ENCODE results near the gene GSN.

The GSN gene

GRCh38 chr9:121266906-121267650, 884 bp upstream of the GSN start:
- Histone ChIP-seq H3K9me3 (ENCODE audit: low read depth, low read length) (no peaks in the 10 kb centered on the region), H3K9ac (ENCODE audit: insufficient read length) (no peak overlapping the region), H3K4me3 (no peak overlapping the region; the same call in 1 of the 2 replicates), H3K27ac (no peak overlapping the region), H3K36me3 (ENCODE audit: insufficient read depth, low read length) (no peaks in the 10 kb centered on the region)
- no peak for DNase-seq (ENCODE audit: low read depth, low spot score)
- TF ChIP-seq EZH2 (IDR thresholded peaks at IDR 0.05) = no peak
- no peak for TF ChIP-seq FOXP2 (optimal IDR thresholded peaks at IDR 0.05; ENCODE audit: control extremely low read depth, extremely low read length, insufficient read depth)
- TF ChIP-seq POLR2AphosphoS5 (IDR thresholded peaks at IDR 0.05; ENCODE audit: borderline replicate concordance, low read depth, low read length) = no peak

- TF ChIP-seq FOXP2 (optimal IDR thresholded peaks at IDR 0.05; ENCODE audit: control extremely low read depth, extremely low read length, insufficient read depth) = no peak
- TF ChIP-seq POLR2AphosphoS5 (IDR thresholded peaks at IDR 0.05; ENCODE audit: borderline replicate concordance, low read depth, low read length) = no peak
- TF ChIP-seq EZH2 (IDR thresholded peaks at IDR 0.05) = no peak
- Histone ChIP-seq H3K9ac (ENCODE audit: insufficient read length) (no peak overlapping the region), H3K27ac (no peak overlapping the region), H3K4me3 (peak overlapping the region; percentile 77), H3K9me3 (ENCODE audit: low read depth, low read length) (no peaks in the 10 kb centered on the region), H3K36me3 (ENCODE audit: insufficient read depth, low read length) (no peaks in the 10 kb centered on the region)
- no peak for DNase-seq (ENCODE audit: low read depth, low spot score)
Observed at GRCh38 chr9:121268598-121268850, 562 bp downstream of the GSN start.

- Histone ChIP-seq H3K27ac (no peak overlapping the region), H3K4me3 (no peak overlapping the region), H3K9me3 (ENCODE audit: low read depth, low read length) (no peaks in the 10 kb centered on the region), H3K36me3 (ENCODE audit: insufficient read depth, low read length) (no peaks in the 10 kb centered on the region), H3K9ac (ENCODE audit: insufficient read length) (no peak overlapping the region)
- no peak for DNase-seq (ENCODE audit: low read depth, low spot score)
- no peak for TF ChIP-seq EZH2 (IDR thresholded peaks at IDR 0.05)
- no peak for TF ChIP-seq FOXP2 (optimal IDR thresholded peaks at IDR 0.05; ENCODE audit: control extremely low read depth, extremely low read length, insufficient read depth)
- no peak for TF ChIP-seq POLR2AphosphoS5 (IDR thresholded peaks at IDR 0.05; ENCODE audit: borderline replicate concordance, low read depth, low read length)
Observed at GRCh38 chr9:121268851-121269641, 1.1 kb downstream of the GSN start.

- H3K4me3 ChIP-seq = no peak overlapping the region
- H3K27ac ChIP-seq = no peak overlapping the region
- no peaks in the 10 kb centered on the region for H3K9me3 ChIP-seq (ENCODE audit: low read depth, low read length)
- H3K9ac ChIP-seq (ENCODE audit: insufficient read length) = no peak overlapping the region
- H3K36me3 ChIP-seq (ENCODE audit: insufficient read depth, low read length) = no peaks in the 10 kb centered on the region
- TF ChIP-seq EZH2 (IDR thresholded peaks at IDR 0.05) (no peak), FOXP2 (optimal IDR thresholded peaks at IDR 0.05; ENCODE audit: control extremely low read depth, extremely low read length, insufficient read depth) (no peak), POLR2AphosphoS5 (IDR thresholded peaks at IDR 0.05; ENCODE audit: borderline replicate concordance, low read depth, low read length) (no peak)
- DNase-seq (ENCODE audit: low read depth, low spot score) = no peak
Observed at GRCh38 chr9:121269642-121270254, 1.8 kb downstream of the GSN start.

- no peak overlapping the region for H3K9ac ChIP-seq (ENCODE audit: insufficient read length)
- no peaks in the 10 kb centered on the region for H3K36me3 ChIP-seq (ENCODE audit: insufficient read depth, low read length)
- H3K27ac ChIP-seq = no peak overlapping the region
- TF ChIP-seq FOXP2 (optimal IDR thresholded peaks at IDR 0.05; ENCODE audit: control extremely low read depth, extremely low read length, insufficient read depth) = no peak
- DNase-seq (ENCODE audit: low read depth, low spot score) = no peak
- no peak overlapping the region for H3K4me3 ChIP-seq
- H3K9me3 ChIP-seq (ENCODE audit: low read depth, low read length) = no peaks in the 10 kb centered on the region
Observed at GRCh38 chr9:121271368-121272341, 3.7 kb downstream of the GSN start.

GRCh38 chr9:121272401-121272948, 4.5 kb downstream of the GSN start:
- no peak overlapping the region for H3K4me3 ChIP-seq
- H3K9me3 ChIP-seq (ENCODE audit: low read depth, low read length) = no peaks in the 10 kb centered on the region
- no peak overlapping the region for H3K9ac ChIP-seq (ENCODE audit: insufficient read length)
- no peak for TF ChIP-seq EZH2 (IDR thresholded peaks at IDR 0.05)
- TF ChIP-seq FOXP2 (optimal IDR thresholded peaks at IDR 0.05; ENCODE audit: control extremely low read depth, extremely low read length, insufficient read depth) = no peak
- TF ChIP-seq POLR2AphosphoS5 (IDR thresholded peaks at IDR 0.05; ENCODE audit: borderline replicate concordance, low read depth, low read length) = no peak
- H3K27ac ChIP-seq = no peak overlapping the region
- DNase-seq (ENCODE audit: low read depth, low spot score) = no peak
- H3K36me3 ChIP-seq (ENCODE audit: insufficient read depth, low read length) = no peaks in the 10 kb centered on the region

GRCh38 chr9:121273064-121273775, 5.3 kb downstream of the GSN start:
- no peak overlapping the region for H3K4me3 ChIP-seq
- no peak overlapping the region for H3K9ac ChIP-seq (ENCODE audit: insufficient read length)
- H3K27ac ChIP-seq = no peak overlapping the region
- DNase-seq (ENCODE audit: low read depth, low spot score) = no peak
- TF ChIP-seq FOXP2 (optimal IDR thresholded peaks at IDR 0.05; ENCODE audit: control extremely low read depth, extremely low read length, insufficient read depth) (no peak), EZH2 (IDR thresholded peaks at IDR 0.05) (no peak), POLR2AphosphoS5 (IDR thresholded peaks at IDR 0.05; ENCODE audit: borderline replicate concordance, low read depth, low read length) (no peak)
- H3K9me3 ChIP-seq (ENCODE audit: low read depth, low read length) = no peaks in the 10 kb centered on the region
- no peaks in the 10 kb centered on the region for H3K36me3 ChIP-seq (ENCODE audit: insufficient read depth, low read length)
